OCI-LY7 (cell line): ENCODE results near the gene IGFBP1. TPM values are rescaled to one million over a fixed set of nuclear protein-coding genes. Genes with fewer than 3 reads are reported as not detected.

Source experiments
- BruUV-seq: library from RNA; stranded (reverse); fragments of 400-500 nt; replicated peaks from 2 replicates; lab custom pipeline; 2021; lab: Mats Ljungman, UMichigan
- CTCF ChIA-PET: fragments of 300-600 bp; sonication (Branson Sonifier 250); formaldehyde crosslinking; loops from one replicate; lab custom pipeline; 2022; ENCODE audit warnings: antibody characterized with exemption; ENCODE audit not compliant: unreplicated experiment; lab: Charles Lee
- POLR2A ChIA-PET: fragments of 300-600 bp; sonication (Branson Sonifier 250); formaldehyde crosslinking; loops from one replicate; lab custom pipeline; 2022; ENCODE audit warnings: antibody characterized with exemption; lab: Charles Lee
- DNase-seq: peaks from one replicate; pipeline ENCODE4 v3.0.0-alpha.2; 2015; ENCODE audit warnings: low spot score
- H2AFZ ChIP-seq: fragments of 200-600 bp; sonication (generic), shearing (Covaris generic); 2 replicates; pipeline ENCODE4 v1.6.1; 2014; ENCODE audit warnings: mild to moderate bottlenecking, antibody characterized with exemption, low read length, moderate library complexity
- H3K27ac ChIP-seq: fragments of 200-600 bp; sonication (generic); 2 replicates; pipeline ENCODE4 v1.5.1; 2014; ENCODE audit warnings: mixed run types, low read depth, mild to moderate bottlenecking, moderate library complexity, low read length, inconsistent platforms; ENCODE audit not compliant: poor library complexity, severe bottlenecking
- H3K36me3 ChIP-seq: fragments of 200-600 bp; sonication (generic); 2 replicates; pipeline ENCODE4 v1.6.1; 2014; ENCODE audit warnings: mild to moderate bottlenecking, antibody characterized with exemption, low read length, moderate library complexity, mixed read lengths; ENCODE audit not compliant: insufficient read depth
- H3K4me1 ChIP-seq: fragments of 200-600 bp; sonication (generic); 2 replicates; pipeline ENCODE4 v1.5.1; 2014; ENCODE audit warnings: mild to moderate bottlenecking, low read length; ENCODE audit not compliant: insufficient read depth, poor library complexity, severe bottlenecking
- H3K4me2 ChIP-seq: fragments of 200-600 bp; sonication (generic); 2 replicates; pipeline ENCODE4 v1.6.1; 2014; ENCODE audit warnings: mild to moderate bottlenecking, low read length
- H3K4me3 ChIP-seq: fragments of 200-600 bp; sonication (generic); 2 replicates; pipeline ENCODE4 v1.5.1; 2014; ENCODE audit warnings: mild to moderate bottlenecking, low read depth, low read length; ENCODE audit not compliant: poor library complexity, severe bottlenecking
- H3K79me2 ChIP-seq: fragments of 200-600 bp; sonication (generic); 2 replicates; pipeline ENCODE4 v1.6.1; 2016; ENCODE audit warnings: low read depth, mild to moderate bottlenecking, low read length, moderate library complexity, mixed read lengths; ENCODE audit not compliant: insufficient read depth
- H3K9me2 ChIP-seq: fragments of 200-600 bp; sonication (generic); 2 replicates; pipeline ENCODE4 v1.6.1; 2016; ENCODE audit warnings: mild to moderate bottlenecking, low read length, mixed read lengths; ENCODE audit not compliant: insufficient read depth
- H3K9me3 ChIP-seq: fragments of 200-600 bp; sonication (generic); 2 replicates; pipeline ENCODE4 v1.6.1; 2014; ENCODE audit warnings: mild to moderate bottlenecking, mixed run types, low read length, mixed read lengths
- H4K20me1 ChIP-seq: fragments of 200-600 bp; sonication (generic); 2 replicates; pipeline ENCODE4 v1.6.1; 2014; ENCODE audit warnings: mild to moderate bottlenecking, antibody characterized with exemption, low read length, moderate library complexity, mixed read lengths; ENCODE audit not compliant: insufficient read depth
- EZH2phosphoT487 ChIP-seq: fragments of 200-600 bp; sonication (generic); IDR thresholded peaks from 2 replicates; pipeline ENCODE4 v1.6.1; 2018; ENCODE audit warnings: low read depth, borderline replicate concordance, mild to moderate bottlenecking, mixed run types, antibody characterized with exemption, low read length, moderate library complexity, mixed read lengths
- intact Hi-C: fragments of 100-400 bp; cut with micrococcal nuclease; formaldehyde crosslinking; loops from one replicate; pipeline ENCODE4 v1.10.0; 2022; ENCODE audit not compliant: unreplicated experiment
- total RNA-seq, 2 experiments: library from RNA; depleted of rRNA in 1 of 2; stranded (reverse); fragments of >200 nt in 1 of 2; shearing (Covaris generic) in 1 of 2; gene quantifications; 2 replicates each; pipeline ENCODE4 v1.2.3, GENCODE V29; 2014 to 2022
- TF ChIP-seq, protein P1 (sequence below): fragments of 200-600 bp; sonication (generic); conservative IDR thresholded peaks from 2 replicates; pipeline ENCODE4 v1.5.1; 2014; ENCODE audit warnings: mild to moderate bottlenecking, antibody characterized with exemption, low read length, moderate library complexity, mixed read lengths

The IGFBP1 gene
- total RNA-seq, 2 experiments from 2014 or later: not detected

DNA sequence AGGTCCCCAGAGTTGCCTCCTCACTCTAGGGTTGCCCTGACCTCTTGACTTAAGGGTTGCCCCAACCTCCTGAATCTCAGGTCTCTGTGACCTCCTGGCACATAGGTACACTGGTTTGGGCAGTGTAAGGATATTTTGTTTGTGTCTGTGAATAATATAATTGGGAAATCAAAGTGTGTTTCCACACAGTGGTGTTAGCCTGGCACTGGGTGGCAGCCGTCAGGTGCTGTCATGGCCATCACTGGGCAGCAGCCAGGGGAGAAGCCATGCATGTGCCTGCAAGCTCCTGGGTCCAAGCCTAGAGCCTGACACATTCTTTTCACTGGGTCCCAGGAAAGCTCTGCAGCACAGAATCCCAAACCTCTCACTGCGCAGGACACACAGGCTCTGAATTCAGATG lies 11.8 kb upstream of the IGFBP1 start:
- Histone ChIP-seq H3K36me3 (no peaks in the 10 kb centered on the region), H3K9me3 (no peaks in the 10 kb centered on the region), H3K27ac (no peak overlapping the region), H3K4me2 (no peak overlapping the region), H4K20me1 (no peaks in the 10 kb centered on the region), H3K4me1 (no peaks in the 10 kb centered on the region), H3K4me3 (no peak overlapping the region), H2AFZ (no peak overlapping the region), H3K79me2 (no peaks in the 10 kb centered on the region), H3K9me2 (no peaks in the 10 kb centered on the region)
- CTCF ChIA-PET: no interaction called here
- BruUV-seq: no TSS peak
- DNase-seq: no peak
- POLR2A ChIA-PET: no interaction called here
- intact Hi-C loops: no loop called here
- no peak for TF ChIP-seq EZH2phosphoT487
- TF ChIP-seq, protein P1, sequence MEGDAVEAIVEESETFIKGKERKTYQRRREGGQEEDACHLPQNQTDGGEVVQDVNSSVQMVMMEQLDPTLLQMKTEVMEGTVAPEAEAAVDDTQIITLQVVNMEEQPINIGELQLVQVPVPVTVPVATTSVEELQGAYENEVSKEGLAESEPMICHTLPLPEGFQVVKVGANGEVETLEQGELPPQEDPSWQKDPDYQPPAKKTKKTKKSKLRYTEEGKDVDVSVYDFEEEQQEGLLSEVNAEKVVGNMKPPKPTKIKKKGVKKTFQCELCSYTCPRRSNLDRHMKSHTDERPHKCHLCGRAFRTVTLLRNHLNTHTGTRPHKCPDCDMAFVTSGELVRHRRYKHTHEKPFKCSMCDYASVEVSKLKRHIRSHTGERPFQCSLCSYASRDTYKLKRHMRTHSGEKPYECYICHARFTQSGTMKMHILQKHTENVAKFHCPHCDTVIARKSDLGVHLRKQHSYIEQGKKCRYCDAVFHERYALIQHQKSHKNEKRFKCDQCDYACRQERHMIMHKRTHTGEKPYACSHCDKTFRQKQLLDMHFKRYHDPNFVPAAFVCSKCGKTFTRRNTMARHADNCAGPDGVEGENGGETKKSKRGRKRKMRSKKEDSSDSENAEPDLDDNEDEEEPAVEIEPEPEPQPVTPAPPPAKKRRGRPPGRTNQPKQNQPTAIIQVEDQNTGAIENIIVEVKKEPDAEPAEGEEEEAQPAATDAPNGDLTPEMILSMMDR: no peak

DNA sequence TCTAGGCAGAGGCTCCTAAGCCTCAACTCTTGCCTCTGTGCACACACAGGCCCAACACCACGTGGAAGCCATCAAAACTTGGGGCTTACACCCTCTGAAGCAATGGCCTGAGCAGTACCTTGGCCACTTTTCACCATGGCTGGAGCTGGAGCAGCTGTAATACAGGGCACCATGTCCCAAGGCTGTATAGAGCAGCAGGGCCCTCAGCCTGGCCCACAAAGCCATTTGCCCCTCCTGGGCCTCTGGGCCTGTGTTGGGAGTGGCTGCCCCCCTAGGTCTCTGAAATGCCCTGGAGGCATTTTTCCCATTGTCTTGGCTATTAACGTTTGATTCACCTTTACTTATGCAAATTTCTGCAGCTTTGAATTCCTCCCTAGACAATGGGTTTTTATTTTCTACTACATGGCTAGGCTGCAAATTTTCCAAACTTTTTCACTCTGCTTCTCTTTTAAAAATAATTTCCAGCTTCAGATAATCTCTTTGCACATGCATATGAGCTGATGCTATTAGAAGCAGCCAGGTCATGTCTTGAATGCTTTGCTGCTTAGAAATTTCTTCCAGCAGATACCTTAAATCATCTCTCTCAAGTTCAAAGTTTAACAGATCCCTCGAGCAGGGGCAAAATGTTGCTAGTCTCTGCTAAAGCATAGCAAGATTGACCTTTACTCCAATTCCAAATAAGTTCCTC lies 9.7 kb upstream of the IGFBP1 start:
- BruUV-seq: no TSS peak
- CTCF ChIA-PET: no interaction called here
- intact Hi-C loops: no loop called here

DNA sequence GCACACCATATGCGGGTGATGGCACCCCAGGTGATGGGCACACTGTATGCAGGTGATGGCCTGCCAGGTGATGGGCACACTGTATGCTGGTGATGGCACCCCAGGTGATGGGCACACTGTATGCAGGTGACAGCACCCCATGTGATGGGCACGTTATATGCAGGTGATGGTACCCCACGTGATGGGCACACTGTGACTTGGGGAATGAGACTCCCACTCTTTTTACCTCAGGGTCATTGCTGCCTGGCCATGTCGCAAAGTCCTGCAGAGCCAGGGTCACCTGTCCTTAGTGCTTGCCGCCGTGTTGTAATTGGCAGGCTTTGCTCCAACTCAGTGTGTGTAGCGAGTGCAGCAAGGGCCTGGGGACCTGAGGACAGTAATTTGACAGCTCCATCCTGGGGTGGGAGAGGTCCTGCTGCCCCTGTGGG lies 7.8 kb upstream of the IGFBP1 start:
- no TSS peak for BruUV-seq
- Histone ChIP-seq H3K36me3 (no peaks in the 10 kb centered on the region), H2AFZ (no peak overlapping the region), H3K4me3 (no peak overlapping the region), H3K27ac (no peak overlapping the region), H3K9me3 (no peaks in the 10 kb centered on the region), H3K9me2 (no peaks in the 10 kb centered on the region), H4K20me1 (no peaks in the 10 kb centered on the region), H3K4me2 (no peak overlapping the region), H3K4me1 (no peaks in the 10 kb centered on the region), H3K79me2 (no peaks in the 10 kb centered on the region)
- DNase-seq: no peak
- ChIA-PET CTCF (no interaction called here), POLR2A (no interaction called here)
- no peak for TF ChIP-seq EZH2phosphoT487
- TF ChIP-seq, protein P1: no peak
- intact Hi-C loops: no loop called here

More for the DNA sequence above, 9.7 kb upstream of the IGFBP1 start:
- H3K4me2 ChIP-seq: no peak overlapping the region
- no peaks in the 10 kb centered on the region for H3K79me2 ChIP-seq
- H3K9me2 ChIP-seq: no peaks in the 10 kb centered on the region
- no peak for TF ChIP-seq EZH2phosphoT487
- TF ChIP-seq, protein P1: no peak
- H3K27ac ChIP-seq: no peak overlapping the region
- H3K9me3 ChIP-seq: no peaks in the 10 kb centered on the region
- H3K4me3 ChIP-seq: no peak overlapping the region
- no peak overlapping the region for H2AFZ ChIP-seq
- no peak for DNase-seq
- no peaks in the 10 kb centered on the region for H4K20me1 ChIP-seq
- no peaks in the 10 kb centered on the region for H3K4me1 ChIP-seq
- H3K36me3 ChIP-seq: no peaks in the 10 kb centered on the region
- POLR2A ChIA-PET: interaction anchor here (1.3 kb wide), 1 partner anchor 8 kb away, joined by 5 read pairs; no protein-coding TSS in a partner anchor
